Activated CD4-positive, alpha-beta T cell treated with anti-CD3 and anti-CD28 coated beads, Interleukin-2, amount 10 ng/mL, durations not matched to agents 24 days and 14 days (primary cell): ENCODE measurements around the gene DEPDC7. TPM values are rescaled to one million over a fixed set of nuclear protein-coding genes. Genes with fewer than 3 reads are reported as not detected.
"Not testable (repeated sequence)": the region's sequence is repeated elsewhere in the genome, so short reads cannot be mapped to it uniquely, and the experiment has no call there.

ENCODE experiments used
- DNase-seq: peaks from one replicate; pipeline ENCODE4 v3.0.0; 2022
- H3K27ac Mint-ChIP-seq: one replicate; pipeline ENCODE4 v1.8.0; 2022; ENCODE audit warnings: mild to moderate bottlenecking, mixed read lengths
- H3K27me3 Mint-ChIP-seq: one replicate; pipeline ENCODE4 v1.8.0; 2022; ENCODE audit warnings: mixed read lengths
- H3K36me3 Mint-ChIP-seq: one replicate; pipeline ENCODE4 v1.8.0; 2022; ENCODE audit warnings: low read depth, mild to moderate bottlenecking, mixed read lengths
- H3K4me1 Mint-ChIP-seq: one replicate; pipeline ENCODE4 v1.8.0; 2021; ENCODE audit warnings: mixed read lengths
- H3K4me3 Mint-ChIP-seq: one replicate; pipeline ENCODE4 v1.8.0; 2022; ENCODE audit warnings: mild to moderate bottlenecking, moderate library complexity, mixed read lengths
- H3K9me3 Mint-ChIP-seq: one replicate; pipeline ENCODE4 v1.8.0; 2021; ENCODE audit warnings: mixed read lengths
- intact Hi-C: fragments of 100-400 bp; cut with micrococcal nuclease; formaldehyde crosslinking; loops from one replicate; pipeline ENCODE4 v1.15.1; 2023
- total RNA-seq: library from RNA; stranded (reverse); gene quantifications from 2 replicates; pipeline ENCODE4 v1.2.3, GENCODE V29; 2022

The DEPDC7 gene
- total RNA-seq, 1 donor from 2014 or later, result 0.84 TPM

GRCh38 chr11:33033493-33033892 lies 17.8 kb downstream of the DEPDC7 start:
- H3K36me3 Mint-ChIP-seq, result no peaks in the 10 kb centered on the region
- no peak overlapping the region for H3K27ac Mint-ChIP-seq
- H3K4me1 Mint-ChIP-seq, result no peaks in the 10 kb centered on the region
- no peak for DNase-seq
- no peaks in the 10 kb centered on the region for H3K9me3 Mint-ChIP-seq
- intact Hi-C loops, result no loop called here
- no peak overlapping the region for H3K4me3 Mint-ChIP-seq
- peaks cover 28% of the 10 kb centered on the region for H3K27me3 Mint-ChIP-seq

- peaks cover 2% of the 10 kb centered on the region for H3K4me1 Mint-ChIP-seq
- no peaks in the 10 kb centered on the region for H3K36me3 Mint-ChIP-seq
- H3K4me3 Mint-ChIP-seq, result no peak overlapping the region
- peaks cover 28% of the 10 kb centered on the region for H3K27me3 Mint-ChIP-seq
- H3K9me3 Mint-ChIP-seq, result no peaks in the 10 kb centered on the region
- no peak overlapping the region for H3K27ac Mint-ChIP-seq
- no peak for DNase-seq
- intact Hi-C loops, result no loop called here
These were observed 19.3 kb downstream of the DEPDC7 start for GRCh38 chr11:33035011-33035410.

- peak within 1 kb of the TSS; percentile 93 for H3K4me3 Mint-ChIP-seq
- peaks cover 12% of the 10 kb centered on the region for H3K27me3 Mint-ChIP-seq
- H3K27ac Mint-ChIP-seq, result peak within 1 kb of the TSS; percentile 93
- H3K9me3 Mint-ChIP-seq, result no peaks in the 10 kb centered on the region
- intact Hi-C loops, result loop anchor here (1.0 to 5.0 kb wide), 7 partner anchors 24 to 455 kb away; partner anchors contain the start of genes CSTF3, HIPK3, PRRG4 and QSER1
- peaks cover 21% of the 10 kb centered on the region for H3K4me1 Mint-ChIP-seq
- DNase-seq, result peak; percentile 94
- peaks cover 11% of the 10 kb centered on the region for H3K36me3 Mint-ChIP-seq
These were observed 23.8 kb downstream of the DEPDC7 start, which contains the start of gene TCP11L1 for GRCh38 chr11:33039274-33040032. TSS of gene TCP11L1 (plus strand) at chr11:33039572. CDS start at chr11:33043774, 4,202 bp downstream.

- Mint-ChIP-seq H3K36me3 (peaks cover 18% of the 10 kb centered on the region), H3K27me3 (peaks cover 6% of the 10 kb centered on the region), H3K9me3 (no peaks in the 10 kb centered on the region), H3K4me1 (peaks cover 21% of the 10 kb centered on the region), H3K4me3 (peak overlapping the region; percentile 93), H3K27ac (peak overlapping the region; percentile 93)
- DNase-seq, result peak; percentile 77
- intact Hi-C loops, result loop anchor here (1.0 to 5.0 kb wide), 5 partner anchors 23 to 217 kb away; partner anchors contain the start of genes HIPK3, PRRG4 and QSER1
These were observed 24.6 kb downstream of the DEPDC7 start for GRCh38 chr11:33040033-33040861.

GRCh38 chr11:33040862-33041453 lies 25.3 kb downstream of the DEPDC7 start:
- intact Hi-C loops, result loop anchor here (1.0 to 5.0 kb wide), 5 partner anchors 22 to 216 kb away; partner anchors contain the start of genes HIPK3, PRRG4 and QSER1
- H3K4me3 Mint-ChIP-seq, result peak overlapping the region; percentile 93
- peaks cover 24% of the 10 kb centered on the region for H3K36me3 Mint-ChIP-seq
- peaks cover 3% of the 10 kb centered on the region for H3K27me3 Mint-ChIP-seq
- peak overlapping the region; percentile 93 for H3K27ac Mint-ChIP-seq
- peaks cover 21% of the 10 kb centered on the region for H3K4me1 Mint-ChIP-seq
- no peak for DNase-seq
- H3K9me3 Mint-ChIP-seq, result no peaks in the 10 kb centered on the region

- no peaks in the 10 kb centered on the region for H3K9me3 Mint-ChIP-seq
- H3K36me3 Mint-ChIP-seq, result peaks cover 40% of the 10 kb centered on the region
- no peak overlapping the region for H3K4me3 Mint-ChIP-seq
- H3K27me3 Mint-ChIP-seq, result no peaks in the 10 kb centered on the region
- H3K4me1 Mint-ChIP-seq, result peaks cover 21% of the 10 kb centered on the region
- intact Hi-C loops, result loop anchor here (1.0 to 5.0 kb wide), 3 partner anchors 18 to 214 kb away; partner anchors contain the start of gene HIPK3
- H3K27ac Mint-ChIP-seq, result peak overlapping the region; percentile 29
- no peak for DNase-seq
These were observed 27.6 kb downstream of the DEPDC7 start for GRCh38 chr11:33043221-33043830.

- no peaks in the 10 kb centered on the region for H3K27me3 Mint-ChIP-seq
- DNase-seq, result no peak
- H3K27ac Mint-ChIP-seq, result no peak overlapping the region
- H3K4me1 Mint-ChIP-seq, result peaks cover 19% of the 10 kb centered on the region
- no peaks in the 10 kb centered on the region for H3K9me3 Mint-ChIP-seq
- peaks cover 43% of the 10 kb centered on the region for H3K36me3 Mint-ChIP-seq
- intact Hi-C loops, result loop anchor here (5.0 kb wide), 1 partner anchor 213 kb away; the partner anchor contains the start of gene HIPK3
- H3K4me3 Mint-ChIP-seq, result no peak overlapping the region
These were observed 28.6 kb downstream of the DEPDC7 start for GRCh38 chr11:33044285-33044756.

- Mint-ChIP-seq H3K9me3 (no peaks in the 10 kb centered on the region), H3K4me1 (peaks cover 13% of the 10 kb centered on the region), H3K27me3 (no peaks in the 10 kb centered on the region), H3K36me3 (peaks cover 43% of the 10 kb centered on the region), H3K4me3 (no peak overlapping the region), H3K27ac (no peak overlapping the region)
- no peak for DNase-seq
- intact Hi-C loops, result no loop called here
These were observed 30.0 kb downstream of the DEPDC7 start for GRCh38 chr11:33045551-33046255.

GRCh38 chr11:33048701-33049100 lies 33.0 kb downstream of the DEPDC7 start:
- H3K4me3 Mint-ChIP-seq, intact Hi-C loops, H3K27ac Mint-ChIP-seq, DNase-seq, H3K27me3 Mint-ChIP-seq, H3K9me3 Mint-ChIP-seq, H3K4me1 Mint-ChIP-seq: not testable (repeated sequence)
- peaks cover 40% of the 10 kb centered on the region for H3K36me3 Mint-ChIP-seq

GRCh38 chr11:33049565-33050408 lies 34.1 kb downstream of the DEPDC7 start:
- H3K9me3 Mint-ChIP-seq, H3K27ac Mint-ChIP-seq, H3K4me1 Mint-ChIP-seq, DNase-seq, intact Hi-C loops, H3K27me3 Mint-ChIP-seq, H3K4me3 Mint-ChIP-seq: not testable (repeated sequence)
- peaks cover 31% of the 10 kb centered on the region for H3K36me3 Mint-ChIP-seq

GRCh38 chr11:33052231-33052630 lies 36.6 kb downstream of the DEPDC7 start:
- no peak for DNase-seq
- intact Hi-C loops, result no loop called here
- peaks cover 23% of the 10 kb centered on the region for H3K36me3 Mint-ChIP-seq
- H3K9me3 Mint-ChIP-seq, result no peaks in the 10 kb centered on the region
- no peak overlapping the region for H3K4me3 Mint-ChIP-seq
- no peak overlapping the region for H3K27ac Mint-ChIP-seq
- no peaks in the 10 kb centered on the region for H3K4me1 Mint-ChIP-seq
- H3K27me3 Mint-ChIP-seq, result no peaks in the 10 kb centered on the region

- Mint-ChIP-seq H3K4me1 (peaks cover 3% of the 10 kb centered on the region), H3K9me3 (no peaks in the 10 kb centered on the region), H3K27ac (no peak overlapping the region), H3K27me3 (no peaks in the 10 kb centered on the region), H3K36me3 (peaks cover 32% of the 10 kb centered on the region), H3K4me3 (no peak overlapping the region)
- DNase-seq, result no peak
- intact Hi-C loops, result no loop called here
These were observed 39.7 kb downstream of the DEPDC7 start for GRCh38 chr11:33055375-33055774.
